Kidney glomerular epithelial cell (primary cell): ENCODE measurements around the gene CEP41.
A peak's percentile ranks its signal among the peaks of the same experiment; 100 is the strongest.

Experiments
- DNase-seq: peaks from one replicate; lab custom pipeline; 2025; lab: John Stamatoyannopoulos, UW

Gene CEP41

DNA sequence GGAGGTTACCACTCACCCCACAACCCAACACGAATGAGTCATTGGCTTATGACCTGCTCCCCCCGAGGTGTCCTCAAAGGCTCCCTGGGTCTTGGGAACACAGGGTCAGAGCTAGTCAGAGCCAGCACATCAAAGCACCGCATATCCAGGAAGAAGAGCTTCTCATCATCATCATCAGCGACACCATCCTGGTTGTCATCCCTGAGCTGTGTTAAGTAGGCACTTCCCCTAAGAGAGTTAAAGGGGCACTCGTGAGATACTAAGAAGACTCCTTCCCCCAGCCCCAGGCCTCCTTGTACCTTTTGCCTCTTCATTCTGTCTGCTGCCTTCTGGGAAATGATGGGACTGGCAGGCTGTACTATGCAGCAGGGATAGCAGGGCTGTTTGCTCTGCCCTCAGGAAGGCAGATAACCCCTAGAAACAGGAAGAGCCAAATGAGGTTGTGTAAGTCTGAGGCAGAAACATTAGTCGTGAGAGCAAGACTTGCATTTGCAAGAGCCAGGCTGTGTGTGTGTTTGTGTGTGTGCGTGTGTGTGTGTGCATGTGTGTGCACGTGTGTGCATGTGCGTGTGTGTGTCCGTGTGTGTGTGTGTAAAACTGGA is 71.6 kb downstream of the CEP41 start:
- peak; percentile 85 for DNase-seq

DNA sequence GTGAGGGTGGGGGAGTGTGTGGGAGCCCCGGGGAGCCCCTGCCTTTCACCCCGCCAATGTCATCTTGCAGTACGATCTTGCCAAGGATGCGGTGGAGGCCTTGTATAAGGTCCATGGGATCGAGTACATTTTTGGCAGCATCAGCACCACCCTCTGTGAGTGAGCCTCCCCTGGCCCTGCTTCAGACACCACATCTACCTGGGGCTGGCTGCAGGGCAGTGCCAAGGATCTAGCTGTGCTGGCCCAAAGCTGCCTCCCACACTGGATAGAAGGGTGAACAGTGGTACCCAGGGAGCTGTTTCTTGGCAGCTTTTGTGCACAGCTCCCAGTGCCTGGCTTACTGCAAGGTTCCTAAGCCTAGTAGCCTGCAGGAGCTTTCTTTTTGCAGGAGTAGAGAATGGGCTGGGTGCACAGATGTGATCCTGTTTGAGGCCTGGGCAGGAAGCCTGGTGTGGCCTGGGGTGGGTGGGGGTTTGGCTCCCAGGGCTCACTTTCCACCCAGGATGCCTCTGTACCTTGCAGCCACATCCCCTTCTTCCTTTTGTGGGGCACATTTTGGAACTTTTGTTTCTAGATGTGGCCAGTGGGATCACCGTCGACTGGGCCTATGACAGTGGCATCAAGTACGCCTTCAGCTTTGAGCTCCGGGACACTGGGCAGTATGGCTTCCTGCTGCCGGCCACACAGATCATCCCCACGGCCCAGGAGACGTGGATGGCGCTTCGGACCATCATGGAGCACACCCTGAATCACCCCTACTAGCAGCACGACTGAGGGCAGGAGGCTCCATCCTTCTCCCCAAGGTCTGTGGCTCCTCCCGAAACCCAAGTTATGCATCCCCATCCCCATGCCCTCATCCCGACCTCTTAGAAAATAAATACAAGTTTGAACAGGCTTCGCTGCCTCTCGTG is 72.7 kb downstream of the CEP41 start:
- DNase-seq: no peak

DNA sequence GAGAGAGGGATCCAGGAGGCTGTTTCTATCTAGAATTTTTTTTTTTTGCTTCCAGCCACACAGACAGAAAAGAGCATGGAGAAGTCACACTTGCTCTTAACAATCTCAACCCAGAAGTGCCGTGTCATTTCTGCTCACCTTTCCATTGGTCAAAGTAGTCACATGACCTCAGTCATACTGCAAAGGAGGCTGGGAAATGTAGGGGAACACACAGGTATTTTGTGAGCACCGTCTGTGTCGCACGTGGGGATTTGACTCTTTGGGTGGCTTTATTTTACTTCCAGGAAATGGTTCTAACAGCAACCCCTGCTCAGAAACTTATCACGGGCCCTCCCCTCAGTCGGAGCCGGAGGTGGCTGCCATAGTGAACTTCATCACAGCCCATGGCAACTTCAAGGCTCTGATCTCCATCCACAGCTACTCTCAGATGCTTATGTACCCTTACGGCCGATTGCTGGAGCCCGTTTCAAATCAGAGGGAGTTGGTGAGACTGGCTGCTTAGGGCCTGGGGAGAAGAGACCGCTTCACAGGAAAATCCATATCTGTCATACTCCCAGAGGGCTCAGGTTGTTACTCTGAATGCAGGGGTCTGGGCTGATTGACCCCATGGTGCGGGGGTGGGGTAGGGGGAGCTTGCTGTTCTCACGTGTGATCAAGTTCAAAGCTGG is 73.6 kb downstream of the CEP41 start:
- no peak for DNase-seq

DNA sequence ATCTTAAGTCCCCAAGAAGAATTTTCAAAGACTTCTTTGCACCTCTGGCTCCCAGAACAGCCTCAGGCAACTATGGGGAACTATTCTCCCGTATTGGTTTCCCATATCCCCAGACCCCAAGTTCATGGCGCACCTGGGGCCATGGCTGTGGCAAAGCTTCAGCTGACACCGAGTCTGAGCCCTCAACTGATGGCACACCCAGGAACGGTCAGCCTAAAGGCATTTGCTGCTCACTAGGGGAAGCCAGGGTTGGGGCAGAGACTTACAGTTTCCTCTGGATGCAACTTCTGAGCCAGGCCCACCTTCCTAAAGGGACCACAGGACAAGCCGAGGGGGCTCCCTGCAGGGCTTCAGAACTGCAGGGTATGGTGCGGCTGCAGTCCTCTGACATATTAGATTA is 74.3 kb downstream of the CEP41 start:
- DNase-seq: no peak

DNA sequence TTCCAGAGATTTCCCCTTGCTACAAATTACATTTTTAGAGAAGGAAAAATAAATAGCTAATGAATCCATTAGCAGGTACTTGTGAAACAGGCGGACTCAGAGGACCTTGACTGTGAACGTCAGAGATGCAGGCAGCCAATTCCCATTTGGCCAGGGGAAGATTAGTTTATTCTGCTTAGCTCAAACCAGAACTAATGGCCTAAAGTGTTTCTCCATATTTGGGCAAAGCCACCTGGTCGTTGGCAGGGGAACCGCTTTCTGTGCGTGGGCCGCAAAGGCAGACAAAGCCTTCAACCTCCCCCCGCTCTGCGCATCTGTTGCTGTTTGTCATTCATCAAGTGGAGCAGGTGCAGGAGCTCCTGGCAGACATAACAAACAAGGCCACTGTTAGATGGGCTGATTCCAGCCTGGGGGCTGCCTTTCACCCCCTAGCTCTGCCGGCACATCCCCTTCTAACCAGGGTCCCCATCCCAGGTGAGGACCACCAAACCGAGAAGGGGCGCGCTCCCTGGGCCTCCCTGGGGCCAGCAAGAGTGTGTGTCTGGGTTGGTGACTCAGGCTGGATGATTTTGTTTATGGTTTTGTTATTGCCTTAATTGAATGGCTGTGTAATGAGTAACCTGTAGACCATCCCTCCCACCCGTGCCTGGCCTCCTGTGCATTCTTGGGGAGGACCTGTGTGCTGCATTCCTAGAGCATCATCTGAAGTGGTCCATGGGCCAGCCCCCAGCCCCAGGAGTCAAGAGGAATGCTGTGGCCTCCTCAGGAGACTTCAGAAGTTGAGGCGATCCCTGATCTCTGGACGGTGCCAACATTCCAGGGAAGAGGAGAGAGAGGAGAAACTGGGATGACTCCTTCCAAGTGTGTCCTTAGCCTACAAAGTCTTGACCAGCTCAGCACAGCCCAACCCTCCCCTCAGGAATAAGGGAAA is 75.0 kb downstream of the CEP41 start:
- peak; percentile 95 for DNase-seq

DNA sequence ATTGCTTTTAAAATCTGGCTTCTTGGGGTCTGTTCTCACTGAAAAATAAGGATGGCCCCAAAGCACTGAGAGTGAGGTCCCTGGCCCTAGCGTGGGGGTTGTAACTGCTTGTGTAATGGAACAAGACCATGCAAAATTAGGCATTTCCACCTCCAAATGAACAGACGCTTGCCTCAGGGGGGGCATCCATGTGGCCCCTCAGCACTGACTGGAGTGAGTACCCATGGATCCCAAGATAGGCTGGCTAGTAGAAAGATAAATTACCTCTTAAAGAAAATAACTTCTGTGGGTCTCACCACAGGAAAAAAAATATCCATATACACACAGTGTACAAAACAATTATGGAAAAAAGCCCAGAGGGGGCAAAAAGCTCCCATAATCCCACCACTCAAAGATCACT is 75.7 kb downstream of the CEP41 start:
- DNase-seq: no peak

DNA sequence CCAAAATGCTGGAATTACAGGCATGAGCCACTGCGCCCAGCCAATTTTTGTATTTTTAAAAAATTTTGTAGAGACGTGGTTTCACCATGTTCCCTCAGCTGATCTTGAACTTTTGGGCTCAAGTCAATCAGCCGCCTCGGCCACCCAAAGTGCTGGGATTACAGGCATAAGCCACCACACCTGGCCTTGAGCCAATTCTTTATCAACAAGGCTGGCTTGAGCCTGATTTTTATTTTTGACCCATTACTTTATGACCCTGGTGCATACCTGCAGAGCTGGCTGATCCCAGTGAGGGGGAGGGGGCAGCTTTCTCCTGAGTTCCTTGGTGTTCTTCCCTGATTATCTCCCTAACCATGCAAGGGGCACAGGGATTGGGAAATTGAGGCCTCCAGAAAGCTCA is 76.4 kb downstream of the CEP41 start:
- DNase-seq: no peak

DNA sequence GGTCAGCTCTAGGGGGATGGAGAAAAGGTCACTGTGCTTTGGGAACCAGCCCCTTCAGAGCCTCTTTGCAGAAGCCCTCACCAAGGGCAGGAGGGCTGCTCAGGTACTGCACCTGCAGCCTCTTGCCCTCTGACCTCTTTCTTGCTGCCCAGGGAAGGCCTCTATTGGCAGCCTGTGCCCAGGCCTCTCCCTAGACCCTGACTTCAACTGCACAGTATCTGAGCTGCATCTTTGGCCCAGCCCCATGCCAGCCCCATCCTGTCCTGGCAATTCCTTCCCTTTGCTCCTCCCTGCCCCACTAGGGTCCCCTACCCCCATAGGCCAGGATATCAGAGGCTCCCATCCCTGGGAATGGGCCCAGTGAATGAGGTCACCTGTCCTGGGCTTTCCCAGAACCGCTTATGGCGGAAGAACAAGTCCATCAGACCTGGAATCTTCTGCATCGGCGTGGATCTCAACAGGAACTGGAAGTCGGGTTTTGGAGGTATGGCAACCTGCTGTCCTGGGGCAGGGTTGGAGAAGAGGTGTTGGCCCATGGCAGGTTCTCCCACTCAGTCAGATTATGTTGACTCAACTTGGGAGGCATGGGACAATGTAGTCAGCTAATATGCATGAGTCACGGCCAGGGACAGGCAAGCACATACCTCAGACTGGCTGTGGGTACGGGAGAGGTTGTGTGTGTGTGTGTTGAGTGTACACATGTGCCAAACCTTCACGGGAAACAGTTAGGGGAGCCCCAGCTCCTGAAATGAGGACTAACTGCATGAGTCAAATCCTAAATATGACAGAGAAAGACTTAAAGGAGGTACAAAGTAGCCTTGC is 77.6 kb downstream of the CEP41 start:
- DNase-seq: peak; percentile 93

DNA sequence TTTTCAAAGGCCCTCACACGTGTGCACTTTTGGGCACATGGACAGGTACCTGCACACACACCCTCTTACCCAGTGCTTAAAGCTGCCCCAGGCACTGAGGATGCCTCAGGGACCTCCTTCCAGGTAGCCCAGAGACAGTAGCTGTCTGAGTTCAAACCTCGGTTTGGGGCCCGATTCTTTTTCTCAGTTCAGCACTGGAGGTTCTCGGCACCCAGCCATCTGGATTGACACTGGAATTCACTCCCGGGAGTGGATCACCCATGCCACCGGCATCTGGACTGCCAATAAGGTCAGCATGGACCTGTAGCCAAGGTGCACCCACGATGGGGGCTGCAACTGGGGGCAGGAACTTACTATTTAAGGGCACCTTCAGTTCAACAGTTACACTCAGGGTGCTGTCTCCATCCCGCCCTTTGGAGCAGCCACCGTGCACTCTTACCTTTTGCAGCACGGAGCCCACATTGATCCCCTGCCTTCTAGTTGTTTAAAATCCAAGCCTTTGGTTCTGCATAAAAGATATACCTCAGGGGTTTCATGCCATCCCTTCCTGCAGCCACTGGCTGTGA is 78.5 kb downstream of the CEP41 start:
- no peak for DNase-seq

DNA sequence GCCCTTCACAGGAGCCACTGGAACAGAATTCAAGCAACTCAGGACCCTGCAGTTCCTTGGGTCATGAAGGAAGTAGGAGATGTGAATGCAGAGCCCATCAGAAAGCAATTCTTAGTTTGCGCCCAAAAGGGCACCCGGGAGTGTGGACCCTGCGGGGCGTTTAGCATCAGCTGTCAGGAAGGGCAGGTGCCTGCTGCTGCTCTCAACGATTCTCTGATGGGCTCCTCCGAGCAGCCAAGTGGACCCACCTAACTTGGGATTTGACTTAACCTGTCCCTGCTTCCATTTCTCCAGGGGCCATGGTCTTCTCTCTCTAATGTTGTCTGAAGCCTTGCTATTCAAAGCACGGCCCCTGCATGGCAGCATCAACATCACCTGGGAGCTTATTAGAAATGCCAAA is 79.1 kb downstream of the CEP41 start:
- DNase-seq: no peak

DNA sequence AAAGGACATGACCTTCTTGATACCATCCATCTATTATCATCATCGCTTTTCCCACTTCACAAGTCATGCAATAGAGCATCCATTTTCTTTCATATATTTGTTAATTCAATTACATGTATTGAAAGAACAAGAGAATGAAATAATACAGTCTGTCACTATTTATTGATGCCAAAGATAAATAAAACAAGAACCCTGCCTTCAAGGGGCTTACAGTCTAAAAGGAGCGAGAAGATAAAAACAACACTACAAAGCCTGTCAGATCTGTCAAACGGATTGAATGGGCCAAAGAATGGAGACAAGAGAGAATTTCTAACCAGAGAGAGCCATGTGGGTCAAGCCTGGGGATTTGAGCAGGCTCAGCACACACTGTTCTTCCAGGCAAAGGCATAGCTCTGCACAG is 80.3 kb downstream of the CEP41 start:
- DNase-seq: no peak

DNA sequence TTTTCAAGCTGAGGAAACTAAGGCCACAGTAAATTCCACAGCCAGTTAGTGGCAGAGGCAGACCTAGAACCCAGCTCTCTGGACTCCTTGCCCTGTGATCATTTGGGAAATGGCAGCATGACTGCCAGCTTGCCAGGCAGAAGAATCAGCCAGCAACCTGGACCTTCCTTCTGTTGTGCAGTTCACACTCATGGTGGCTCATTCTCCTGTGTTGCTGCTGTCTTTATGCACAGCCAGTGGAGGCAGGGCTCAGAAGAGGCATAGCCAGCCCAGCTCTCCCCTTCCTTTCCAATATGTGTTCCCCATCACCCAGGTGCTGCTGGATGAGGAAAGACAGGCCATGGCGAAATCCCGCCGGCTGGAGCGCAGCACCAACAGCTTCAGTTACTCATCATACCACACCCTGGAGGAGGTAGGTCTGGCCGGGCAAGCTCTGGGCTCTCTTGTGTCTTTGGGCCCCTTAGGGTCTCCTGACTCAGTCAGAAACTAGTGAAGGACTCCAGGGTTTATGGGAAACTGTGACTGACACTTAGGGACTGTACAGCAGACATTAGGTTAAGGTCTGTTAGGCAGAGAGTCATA is 81.4 kb downstream of the CEP41 start:
- DNase-seq: no peak

DNA sequence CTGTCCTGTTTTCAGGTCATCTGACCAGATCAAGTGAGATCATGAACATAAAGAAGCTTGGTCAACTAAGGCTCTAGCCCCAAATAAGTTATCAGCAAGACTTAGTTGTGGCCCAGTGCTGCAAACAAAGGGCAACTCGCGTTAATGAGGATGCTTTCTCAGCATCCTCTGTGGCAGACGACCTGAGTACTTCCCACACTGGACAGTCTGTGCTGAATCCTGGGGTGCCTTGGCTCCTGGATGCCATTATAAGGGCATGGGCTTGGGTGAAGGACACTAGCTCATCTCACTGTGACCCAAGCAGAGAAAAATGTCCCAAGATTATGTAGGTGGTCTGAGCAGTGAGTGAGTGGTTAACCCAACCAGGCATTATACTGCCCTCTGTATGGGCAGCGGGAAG is 82.3 kb downstream of the CEP41 start:
- no peak for DNase-seq

DNA sequence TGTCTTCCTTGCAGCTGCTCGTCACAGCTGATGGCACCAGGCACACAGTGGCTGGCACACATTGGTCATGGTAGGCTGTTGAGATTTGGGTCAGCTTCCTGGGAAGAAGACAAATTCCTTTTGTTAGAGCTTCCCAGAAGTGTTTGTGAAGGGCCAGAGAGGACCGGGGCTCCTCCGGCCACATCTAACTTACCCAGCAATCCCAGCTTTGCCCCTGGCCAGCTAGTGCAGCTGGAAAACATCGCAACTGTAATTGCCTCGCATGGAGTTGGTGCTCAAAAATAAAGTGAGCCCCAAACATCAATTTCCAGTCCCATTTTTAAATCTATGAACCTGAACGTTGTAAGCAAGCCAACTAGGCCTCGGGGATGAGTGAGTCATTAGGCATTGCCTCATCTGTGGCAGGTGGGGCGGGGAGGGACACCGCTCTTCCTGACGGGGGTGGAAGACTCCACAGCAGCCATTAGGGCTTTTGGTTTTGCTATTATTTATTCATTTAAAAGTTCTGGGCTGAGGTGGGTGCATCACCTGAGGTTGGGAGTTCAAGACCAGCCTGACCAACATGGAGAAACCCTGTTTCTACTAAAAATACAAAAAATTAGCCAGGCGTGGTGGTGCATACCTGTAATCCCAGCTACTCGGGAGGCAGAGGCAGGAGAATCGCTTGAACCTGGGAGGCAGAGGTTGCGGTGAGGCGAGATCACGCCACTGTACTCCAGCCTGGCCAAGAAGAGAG is 83.8 kb downstream of the CEP41 start:
- peak; percentile 78 for DNase-seq

DNA sequence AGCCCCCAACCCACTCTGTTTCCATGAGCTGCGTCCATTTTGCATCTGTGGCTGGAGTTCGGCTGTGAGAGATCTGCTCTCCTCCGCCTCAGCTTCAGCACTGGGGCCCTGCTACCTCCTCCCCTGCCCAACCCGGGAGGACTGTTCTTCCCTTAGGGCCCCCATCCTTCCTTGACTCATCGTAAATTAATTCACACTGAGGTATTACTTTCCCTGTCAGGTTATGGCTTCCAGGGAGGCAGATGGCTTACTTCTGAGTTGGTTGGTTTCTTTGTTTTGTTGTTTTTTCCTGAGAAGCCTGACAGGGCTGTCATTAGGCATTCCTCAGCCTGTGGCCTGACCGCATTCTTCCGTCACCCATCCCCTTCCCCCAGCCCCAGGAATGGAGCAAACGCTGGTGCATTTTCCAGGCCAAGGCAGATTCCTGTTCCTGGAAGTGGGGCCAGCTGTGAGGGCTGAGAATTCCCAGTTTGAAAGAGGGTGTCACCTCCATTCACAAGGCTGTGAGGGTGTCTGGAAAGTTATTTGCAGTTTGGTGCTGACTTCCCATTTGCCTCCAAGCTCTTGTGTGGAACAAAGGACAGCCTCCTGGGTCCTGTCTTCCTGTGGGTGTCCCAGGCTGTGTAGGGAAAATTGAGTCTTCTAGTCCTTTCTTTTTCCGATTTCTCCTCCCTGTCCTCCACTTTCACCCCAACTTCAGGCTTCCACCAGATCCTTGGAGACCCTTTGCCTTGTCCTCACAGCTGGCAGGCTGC is 84.5 kb downstream of the CEP41 start:
- DNase-seq: peak; percentile 98

DNA sequence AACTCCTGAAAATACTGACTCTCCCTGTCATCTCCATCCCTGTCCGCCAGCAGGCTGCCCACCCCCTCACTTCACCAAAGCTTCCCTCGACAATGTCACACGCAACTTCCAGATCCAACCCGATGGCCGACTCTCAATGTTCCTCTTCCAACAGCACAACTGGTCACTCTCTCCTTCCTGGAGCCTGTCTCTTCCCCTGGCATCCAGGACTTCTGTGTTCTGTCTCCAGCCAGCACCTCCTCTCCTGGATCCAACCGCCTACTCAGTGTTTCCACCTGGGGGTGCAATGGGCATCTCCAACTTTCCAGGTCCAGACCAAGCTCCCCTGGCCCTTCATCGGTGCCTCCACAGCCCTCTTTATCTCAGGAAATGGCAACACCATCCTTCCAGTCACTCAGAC is 87.6 kb downstream of the CEP41 start:
- DNase-seq: no peak

DNA sequence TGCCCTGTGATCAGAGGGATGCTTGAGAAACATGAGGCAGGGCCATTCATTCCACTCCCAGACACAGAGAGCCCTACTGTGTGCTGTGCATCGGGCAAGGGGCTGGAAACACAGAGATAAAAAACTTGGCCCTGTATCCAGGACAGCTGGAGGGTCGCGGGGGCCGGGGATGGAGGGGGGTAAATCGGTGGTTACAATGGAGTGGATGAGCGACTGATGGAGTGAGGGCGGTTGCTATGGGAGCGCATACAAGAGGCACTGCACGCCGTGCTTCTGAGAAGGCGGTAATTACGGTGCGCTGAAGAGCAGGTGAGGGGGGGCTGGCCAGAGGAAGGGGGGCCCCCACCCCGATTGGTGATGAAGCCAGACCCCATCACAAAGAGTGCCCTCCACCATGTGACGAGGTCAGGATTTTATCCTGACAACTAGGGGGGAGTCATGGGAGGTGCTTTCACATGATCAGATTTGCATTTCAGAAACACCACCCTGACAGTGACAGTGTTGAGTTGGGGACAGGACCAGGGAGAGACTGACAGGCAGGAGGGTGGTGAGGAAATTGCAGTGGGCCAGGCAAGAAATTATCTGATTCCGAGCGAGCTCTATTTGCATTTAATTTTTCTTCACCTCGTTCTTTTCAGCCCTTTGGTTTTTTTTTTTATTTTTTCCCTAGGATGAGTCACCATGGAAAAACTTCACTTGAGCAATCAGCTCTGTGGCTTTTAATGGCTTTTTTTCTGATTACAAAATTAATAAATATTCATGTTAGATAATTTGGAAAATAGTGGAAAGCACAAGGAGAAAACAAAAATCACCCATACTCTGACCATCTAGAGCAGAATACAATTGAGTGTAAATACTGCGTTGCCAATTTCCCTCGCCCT is 88.4 kb downstream of the CEP41 start:
- DNase-seq: peak; percentile 30

DNA sequence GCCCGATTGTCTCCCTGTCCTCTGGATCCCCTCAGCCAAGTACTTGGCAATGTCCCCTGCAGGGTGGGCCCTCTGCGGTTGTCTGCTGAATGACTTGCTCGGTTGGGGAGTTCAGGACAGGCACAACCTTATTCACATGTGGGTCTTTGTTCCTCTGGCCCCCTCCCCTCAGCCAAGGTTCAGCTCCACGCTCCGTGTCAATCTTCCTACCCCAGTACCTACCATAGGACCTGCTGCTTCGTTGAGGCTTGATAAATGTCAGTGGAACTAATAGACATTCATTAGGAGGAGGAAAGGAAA is 89.1 kb downstream of the CEP41 start:
- no peak for DNase-seq
